Activated T-helper 2 cell treated with anti-CD3 and anti-CD28 coated beads, Interferon-gamma antibody, Interleukin-2, Interleukin-4, amounts not matched to agents 10 μg/mL and 5 μg/mL and 100 μg/mL, durations not matched to agents 14 hours and 24 hours and 36 hours (primary cell): Measurements from ENCODE around the gene LGR4. TPM values are rescaled to one million over a fixed set of nuclear protein-coding genes. Genes with fewer than 3 reads are reported as not detected.

Experiments used
- DNase-seq: peaks from one replicate; pipeline ENCODE4 v3.0.0; 2021; ENCODE audit warnings: low spot score
- H3K27ac Mint-ChIP-seq: one replicate; pipeline ENCODE4 v1.8.0; 2021; ENCODE audit warnings: mixed read lengths
- H3K27me3 Mint-ChIP-seq: one replicate; pipeline ENCODE4 v1.8.0; 2021; ENCODE audit warnings: low read depth, mixed read lengths
- H3K36me3 Mint-ChIP-seq: one replicate; pipeline ENCODE4 v1.8.0; 2021; ENCODE audit warnings: low read depth, mixed read lengths
- H3K4me1 Mint-ChIP-seq: one replicate; pipeline ENCODE4 v1.8.0; 2021; ENCODE audit warnings: low read depth, mixed read lengths
- H3K4me3 Mint-ChIP-seq: one replicate; pipeline ENCODE4 v1.8.0; 2021; ENCODE audit warnings: low read depth, mild to moderate bottlenecking, moderate library complexity, mixed read lengths
- H3K9me3 Mint-ChIP-seq: one replicate; pipeline ENCODE4 v1.8.0; 2021; ENCODE audit warnings: mixed read lengths
- intact Hi-C: fragments of 100-400 bp; cut with micrococcal nuclease; formaldehyde crosslinking; loops from one replicate; pipeline ENCODE4 v1.15.1; 2023
- total RNA-seq: library from RNA; stranded (reverse); gene quantifications from 2 replicates; pipeline ENCODE4 v1.2.3, GENCODE V29; 2022

Gene LGR4
- total RNA-seq, 1 donor from 2014 or later = 0.05 TPM

DNA sequence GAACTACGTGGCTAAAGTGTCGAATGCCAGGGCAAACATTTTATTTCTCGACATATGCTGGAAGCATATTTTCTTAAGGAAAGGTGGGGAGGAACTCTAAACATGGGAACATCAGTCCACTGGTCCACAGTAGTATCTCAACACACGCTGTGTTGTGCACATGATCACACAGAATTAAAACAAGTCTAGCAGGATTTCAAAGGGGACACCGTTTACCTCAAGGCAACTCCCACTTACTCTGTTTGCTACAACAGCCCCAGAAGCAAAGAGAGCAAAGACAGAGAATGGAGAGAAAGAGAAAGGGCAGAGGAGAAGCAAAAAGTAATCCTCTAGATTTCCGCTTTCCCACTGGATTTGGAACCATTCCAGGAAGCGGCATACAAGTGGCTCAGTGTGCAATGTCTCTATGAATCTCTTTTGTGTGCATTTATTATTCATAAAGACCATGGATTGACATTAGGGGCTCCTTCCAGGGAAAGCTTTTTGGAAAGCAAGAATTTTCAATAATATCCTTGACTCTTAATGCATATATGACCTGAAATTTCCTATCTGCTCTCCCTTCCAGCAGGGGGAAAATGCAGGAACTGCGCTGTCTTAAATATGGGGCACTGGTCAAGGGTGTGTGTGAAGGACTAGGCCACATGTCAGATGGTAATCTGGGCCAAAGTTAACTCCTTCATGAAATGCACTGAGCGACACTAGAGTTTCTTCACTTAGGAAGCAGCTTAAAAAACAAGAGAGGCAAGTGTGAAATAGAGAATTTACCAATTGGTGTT is 74.8 kb downstream of the LGR4 start:
- no peak overlapping the region for H3K27ac Mint-ChIP-seq
- no peaks in the 10 kb centered on the region for H3K4me1 Mint-ChIP-seq
- H3K4me3 Mint-ChIP-seq = no peak overlapping the region
- H3K27me3 Mint-ChIP-seq = peaks cover 31% of the 10 kb centered on the region
- no peak for DNase-seq
- H3K36me3 Mint-ChIP-seq = no peaks in the 10 kb centered on the region
- H3K9me3 Mint-ChIP-seq = no peaks in the 10 kb centered on the region
- intact Hi-C loops = no loop called here

GRCh38 chr11:27396259-27396839 is 76.2 kb downstream of the LGR4 start:
- Mint-ChIP-seq H3K4me1 (no peaks in the 10 kb centered on the region), H3K36me3 (no peaks in the 10 kb centered on the region), H3K4me3 (no peak overlapping the region), H3K9me3 (no peaks in the 10 kb centered on the region), H3K27ac (no peak overlapping the region), H3K27me3 (peaks cover 38% of the 10 kb centered on the region)
- intact Hi-C loops = no loop called here
- DNase-seq = no peak

DNA sequence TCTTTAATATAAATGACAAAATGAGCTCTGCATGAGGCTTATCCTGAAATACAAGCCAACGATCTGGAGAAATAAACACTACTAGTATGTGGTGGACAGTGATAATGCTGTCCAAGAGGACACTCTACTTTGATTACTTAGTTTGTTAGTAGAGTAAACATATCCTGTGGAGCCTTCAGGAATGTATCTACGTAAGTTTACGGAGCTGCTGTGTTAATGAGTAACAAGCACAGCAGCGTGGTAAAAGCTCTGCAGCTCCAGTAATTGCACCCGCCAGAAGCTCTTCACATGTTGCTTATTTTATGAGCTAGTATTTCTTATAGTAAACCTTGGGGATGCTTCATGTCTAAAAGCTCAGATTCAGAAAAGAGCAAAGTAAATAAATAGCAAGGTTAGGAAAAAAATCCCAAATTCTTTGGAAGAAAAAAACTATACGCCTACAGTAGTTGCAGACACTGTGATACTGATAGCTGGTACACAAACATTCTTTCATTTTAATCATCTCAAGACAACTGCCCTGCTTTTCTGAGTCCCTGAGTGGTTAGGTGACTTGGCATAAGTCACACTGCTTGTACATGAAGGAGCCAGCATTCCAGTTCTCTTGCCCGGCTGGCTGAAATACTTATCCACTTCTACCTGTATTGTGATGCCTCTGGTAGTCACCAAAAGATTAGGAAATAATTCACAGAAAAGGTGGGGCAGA is 76.9 kb downstream of the LGR4 start:
- intact Hi-C loops = no loop called here
- Mint-ChIP-seq H3K36me3 (no peaks in the 10 kb centered on the region), H3K27me3 (peaks cover 40% of the 10 kb centered on the region), H3K27ac (no peak overlapping the region), H3K4me3 (no peak overlapping the region), H3K9me3 (no peaks in the 10 kb centered on the region), H3K4me1 (no peaks in the 10 kb centered on the region)
- no peak for DNase-seq

- peaks cover 4% of the 10 kb centered on the region for H3K4me1 Mint-ChIP-seq
- H3K27me3 Mint-ChIP-seq = peaks cover 45% of the 10 kb centered on the region
- no peak for DNase-seq
- H3K4me3 Mint-ChIP-seq = no peak overlapping the region
- intact Hi-C loops = no loop called here
- H3K36me3 Mint-ChIP-seq = no peaks in the 10 kb centered on the region
- H3K27ac Mint-ChIP-seq = no peak overlapping the region
- H3K9me3 Mint-ChIP-seq = no peaks in the 10 kb centered on the region
Measured at GRCh38 chr11:27394781-27395228, 77.8 kb downstream of the LGR4 start.

- Mint-ChIP-seq H3K9me3 (no peaks in the 10 kb centered on the region), H3K4me3 (no peak overlapping the region), H3K36me3 (no peaks in the 10 kb centered on the region), H3K4me1 (peaks cover 19% of the 10 kb centered on the region), H3K27me3 (peaks cover 42% of the 10 kb centered on the region), H3K27ac (no peak overlapping the region)
- DNase-seq = no peak
- intact Hi-C loops = no loop called here
Measured at GRCh38 chr11:27392278-27393114, 80.1 kb downstream of the LGR4 start.

DNA sequence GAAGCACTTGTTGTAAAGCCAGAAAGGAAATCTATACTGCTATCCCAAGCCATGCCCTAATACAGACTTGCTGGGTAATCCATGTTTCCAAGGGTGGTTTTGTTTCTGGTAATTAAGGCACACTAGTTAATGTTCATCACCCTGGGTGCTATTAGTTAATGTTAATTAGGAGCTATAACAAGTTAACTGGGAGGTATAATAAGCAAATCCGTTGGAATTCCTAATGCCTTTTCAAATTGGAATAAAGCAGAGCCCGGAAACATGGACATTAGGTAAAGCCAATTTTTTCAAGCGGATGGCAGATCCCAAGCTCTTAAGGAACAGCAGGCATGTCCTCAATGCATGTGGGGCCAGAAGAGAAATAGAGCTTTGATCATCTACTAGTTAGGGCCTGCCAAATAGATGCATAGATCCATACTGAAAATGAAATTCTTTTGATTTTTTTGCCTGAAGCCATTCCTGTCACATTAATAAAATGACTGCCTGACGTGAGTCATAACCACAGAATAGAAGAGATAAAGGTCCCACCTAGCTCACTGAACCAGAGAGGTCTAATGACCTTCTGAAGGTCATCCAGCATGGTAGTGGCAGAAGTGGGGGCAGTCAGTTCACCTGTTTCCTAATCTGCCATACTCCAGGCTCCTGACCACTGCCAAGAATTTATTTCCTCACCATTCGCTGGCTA is 81.1 kb downstream of the LGR4 start:
- H3K27ac Mint-ChIP-seq = no peak overlapping the region
- peaks cover 28% of the 10 kb centered on the region for H3K4me1 Mint-ChIP-seq
- no peak for DNase-seq
- H3K4me3 Mint-ChIP-seq = no peak overlapping the region
- peaks cover 42% of the 10 kb centered on the region for H3K27me3 Mint-ChIP-seq
- no peaks in the 10 kb centered on the region for H3K36me3 Mint-ChIP-seq
- no peaks in the 10 kb centered on the region for H3K9me3 Mint-ChIP-seq
- intact Hi-C loops = no loop called here

- Mint-ChIP-seq H3K4me1 (peaks cover 29% of the 10 kb centered on the region), H3K4me3 (no peak overlapping the region), H3K27ac (no peak overlapping the region), H3K36me3 (no peaks in the 10 kb centered on the region), H3K27me3 (peaks cover 41% of the 10 kb centered on the region), H3K9me3 (no peaks in the 10 kb centered on the region)
- intact Hi-C loops = no loop called here
- DNase-seq = no peak
Measured at GRCh38 chr11:27390318-27391295, 82.0 kb downstream of the LGR4 start.

DNA sequence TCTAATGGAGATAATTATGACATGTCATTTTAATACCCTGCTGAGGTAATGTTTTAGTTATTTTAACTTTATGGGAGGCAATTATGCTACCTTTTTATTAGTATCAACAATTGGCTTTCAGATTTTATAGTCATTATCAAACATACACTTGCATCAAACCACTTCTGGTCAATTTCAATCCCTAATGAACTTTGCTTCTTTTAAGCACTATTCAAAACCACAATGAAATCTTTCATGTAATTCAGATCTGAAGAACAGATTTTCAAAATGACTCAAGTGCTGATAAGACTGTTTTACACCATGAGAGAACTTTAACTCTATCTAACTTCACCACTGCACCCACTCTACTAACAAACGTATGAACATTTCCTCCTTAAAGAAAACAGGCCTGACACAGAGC is 83.7 kb downstream of the LGR4 start:
- Mint-ChIP-seq H3K4me3 (no peak overlapping the region), H3K27ac (no peak overlapping the region), H3K9me3 (no peaks in the 10 kb centered on the region), H3K4me1 (peaks cover 36% of the 10 kb centered on the region), H3K36me3 (no peaks in the 10 kb centered on the region), H3K27me3 (peaks cover 44% of the 10 kb centered on the region)
- intact Hi-C loops = loop anchor here (1.0 to 5.0 kb wide), 7 partner anchors 26 to 117 kb away; partner anchors contain the start of genes CCDC34, LGR4 and LIN7C
- no peak for DNase-seq

DNA sequence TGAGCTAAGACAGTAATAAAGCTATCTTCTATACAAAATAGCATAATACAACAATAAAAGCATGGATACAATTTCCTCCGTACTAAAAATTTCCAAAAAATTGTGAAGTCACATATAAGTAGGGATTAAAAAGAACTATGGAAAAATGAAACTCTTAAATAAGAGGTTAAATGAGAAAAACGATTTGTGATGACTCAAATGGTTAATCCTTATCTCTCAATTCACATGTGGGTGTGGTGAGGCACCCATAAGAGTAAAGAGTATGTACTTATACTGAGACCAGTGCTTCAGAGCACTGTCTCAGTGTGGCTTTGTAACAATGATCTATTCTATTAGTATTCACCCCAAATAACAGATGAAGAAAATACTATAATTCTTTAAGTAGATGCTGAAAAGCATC is 84.6 kb downstream of the LGR4 start:
- no peak for DNase-seq
- intact Hi-C loops = loop anchor here (1.0 to 5.0 kb wide), 5 partner anchors 36 to 118 kb away; partner anchors contain the start of genes LGR4 and LIN7C
- Mint-ChIP-seq H3K36me3 (no peaks in the 10 kb centered on the region), H3K4me3 (no peak overlapping the region), H3K4me1 (peaks cover 39% of the 10 kb centered on the region), H3K9me3 (no peaks in the 10 kb centered on the region), H3K27ac (no peak overlapping the region), H3K27me3 (peaks cover 44% of the 10 kb centered on the region)

GRCh38 chr11:27387362-27387761 is 85.2 kb downstream of the LGR4 start:
- H3K4me1 Mint-ChIP-seq = peaks cover 39% of the 10 kb centered on the region
- peaks cover 38% of the 10 kb centered on the region for H3K27me3 Mint-ChIP-seq
- H3K9me3 Mint-ChIP-seq = no peaks in the 10 kb centered on the region
- no peaks in the 10 kb centered on the region for H3K36me3 Mint-ChIP-seq
- no peak for DNase-seq
- intact Hi-C loops = loop anchor here (5.0 kb wide), 4 partner anchors 35 to 105 kb away; partner anchors contain the start of gene LGR4
- no peak overlapping the region for H3K4me3 Mint-ChIP-seq
- no peak overlapping the region for H3K27ac Mint-ChIP-seq

DNA sequence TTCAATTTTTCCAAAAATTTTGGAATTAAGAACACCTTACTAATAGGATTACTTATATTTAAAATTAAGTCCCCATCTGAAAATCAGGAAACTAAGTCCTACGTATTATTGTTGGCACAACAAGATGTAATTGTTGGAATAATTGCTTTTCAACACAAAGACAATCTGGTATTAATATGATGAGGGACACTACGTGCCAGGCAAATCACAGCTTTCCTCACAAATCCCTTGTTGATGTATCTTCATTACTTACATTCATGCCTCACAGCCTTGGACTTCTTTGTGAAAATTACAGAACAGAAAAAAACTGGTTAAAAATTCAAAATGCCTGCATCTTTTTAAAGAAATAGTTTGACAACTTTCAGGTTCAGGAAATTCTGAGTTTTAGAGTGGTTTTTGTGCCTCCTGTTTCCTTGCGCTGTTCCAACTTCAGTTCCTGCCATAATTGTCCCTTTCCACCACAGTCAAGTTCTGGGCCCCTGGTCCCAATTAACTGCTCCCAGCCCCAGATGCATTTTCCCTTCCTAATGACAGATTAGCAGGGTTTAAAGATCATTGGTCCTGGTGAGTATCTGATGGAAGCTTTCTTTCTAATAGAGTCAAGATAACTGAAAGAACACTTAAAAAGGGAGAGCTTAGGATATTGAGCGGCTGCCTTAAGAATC is 86.3 kb downstream of the LGR4 start:
- intact Hi-C loops = loop anchor here (5.0 kb wide), 4 partner anchors 34 to 104 kb away; partner anchors contain the start of gene LGR4
- Mint-ChIP-seq H3K27ac (no peak overlapping the region), H3K36me3 (no peaks in the 10 kb centered on the region), H3K27me3 (peaks cover 39% of the 10 kb centered on the region), H3K9me3 (no peaks in the 10 kb centered on the region), H3K4me3 (no peak overlapping the region), H3K4me1 (peaks cover 39% of the 10 kb centered on the region)
- DNase-seq = no peak
